Karpas-422 (cell line): Measurements from ENCODE around the gene HOXD9. TPM values are rescaled to one million over a fixed set of nuclear protein-coding genes. Genes with fewer than 3 reads are reported as not detected.

Experiments
- DNase-seq: peaks from one replicate; pipeline ENCODE4 v3.0.0-alpha.2; 2015
- H2AFZ ChIP-seq: fragments of 200-600 bp; sonication (generic); 2 replicates; pipeline ENCODE4 v1.6.1; 2014; ENCODE audit warnings: antibody characterized with exemption, low read length, mixed read lengths
- H3K27ac ChIP-seq: fragments of 200-600 bp; sonication (generic); 2 replicates; pipeline ENCODE4 v1.5.1; 2014; ENCODE audit warnings: mild to moderate bottlenecking, low read length, moderate library complexity
- H3K27me3 ChIP-seq: fragments of 200-600 bp; sonication (generic); 2 replicates; pipeline ENCODE4 v1.6.1; 2014; ENCODE audit warnings: low read length, mixed read lengths
- H3K36me3 ChIP-seq: fragments of 200-600 bp; sonication (generic); 2 replicates; pipeline ENCODE4 v1.6.1; 2014; ENCODE audit warnings: low read length, mixed read lengths; ENCODE audit not compliant: insufficient read depth
- H3K4me1 ChIP-seq: fragments of 200-600 bp; sonication (generic); 2 replicates; pipeline ENCODE4 v1.6.1; 2014; ENCODE audit warnings: mild to moderate bottlenecking, low read length, mixed read lengths
- H3K4me2 ChIP-seq: fragments of 200-600 bp; sonication (generic); 2 replicates; pipeline ENCODE4 v1.6.1; 2014; ENCODE audit warnings: low read length, low read depth, mild to moderate bottlenecking; ENCODE audit not compliant: poor library complexity, severe bottlenecking
- H3K4me3 ChIP-seq: fragments of 200-600 bp; sonication (generic); 2 replicates; pipeline ENCODE4 v1.5.1; 2014; ENCODE audit warnings: mild to moderate bottlenecking, antibody characterized with exemption, low read length, mixed read lengths
- H3K79me2 ChIP-seq: fragments of 200-600 bp; sonication (generic); 2 replicates; pipeline ENCODE4 v1.6.1; 2014; ENCODE audit warnings: mild to moderate bottlenecking, low read length, mixed read lengths
- H3K9ac ChIP-seq: fragments of 200-600 bp; sonication (generic); 2 replicates; pipeline ENCODE4 v1.6.0; 2014; ENCODE audit warnings: low read length
- H3K9me2 ChIP-seq: fragments of 200-600 bp; sonication (generic), shearing (Covaris generic); replicated peaks from 2 replicates; pipeline ENCODE4 v1.6.0; 2014; ENCODE audit warnings: mild to moderate bottlenecking, low read length, moderate library complexity; ENCODE audit not compliant: insufficient read depth
- H3K9me3 ChIP-seq: fragments of 300-700, 200-600 bp; sonication (generic); 2 replicates; pipeline ENCODE4 v1.6.1; 2014; ENCODE audit warnings: low read length, mixed read lengths
- H4K20me1 ChIP-seq: fragments of 200-600 bp; sonication (generic); 2 replicates; pipeline ENCODE4 v1.6.1; 2014; ENCODE audit warnings: mild to moderate bottlenecking, antibody characterized with exemption, low read length, low read depth; ENCODE audit not compliant: insufficient read depth
- total RNA-seq: library from RNA; depleted of rRNA; stranded (reverse); fragments of >200 nt; shearing (Covaris generic); gene quantifications from 2 replicates; pipeline ENCODE4 v1.2.3, GENCODE V29; 2014; ENCODE audit warnings: low replicate concordance

HOXD9 gene
- total RNA-seq, 1 experiment from 2014 or later, result not detected

DNA sequence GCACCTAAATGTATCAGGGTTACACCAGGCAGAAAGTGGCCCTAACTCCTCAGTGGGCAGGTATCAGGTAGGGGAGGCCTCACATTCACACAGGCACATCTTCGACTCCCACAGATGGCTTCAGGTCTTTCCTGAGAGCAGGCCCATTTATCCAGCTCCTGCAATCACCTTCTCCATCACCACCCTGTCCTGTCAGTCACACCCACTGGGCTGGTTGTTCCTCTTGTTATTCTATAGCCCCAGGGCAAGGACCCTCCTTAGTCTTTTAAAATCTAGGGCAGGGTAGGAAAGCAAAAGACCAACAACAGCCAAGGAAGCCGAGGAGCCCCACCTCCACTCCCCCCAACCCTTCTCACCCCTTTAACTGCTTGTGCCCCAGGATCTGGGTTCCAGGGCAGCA is 19.8 kb downstream of the HOXD9 start:
- Histone ChIP-seq H3K9me3 (no peaks in the 10 kb centered on the region), H3K4me3 (no peak overlapping the region), H4K20me1 (no peaks in the 10 kb centered on the region), H3K9ac (no peak overlapping the region), H3K36me3 (no peaks in the 10 kb centered on the region), H3K27me3 (no peaks in the 10 kb centered on the region), H2AFZ (no peak overlapping the region; the same call in 1 of the 2 replicates), H3K4me2 (no peak overlapping the region), H3K27ac (no peak overlapping the region), H3K79me2 (no peaks in the 10 kb centered on the region), H3K9me2 (no peaks in the 10 kb centered on the region), H3K4me1 (peaks cover 12% of the 10 kb centered on the region)
- no peak for DNase-seq

DNA sequence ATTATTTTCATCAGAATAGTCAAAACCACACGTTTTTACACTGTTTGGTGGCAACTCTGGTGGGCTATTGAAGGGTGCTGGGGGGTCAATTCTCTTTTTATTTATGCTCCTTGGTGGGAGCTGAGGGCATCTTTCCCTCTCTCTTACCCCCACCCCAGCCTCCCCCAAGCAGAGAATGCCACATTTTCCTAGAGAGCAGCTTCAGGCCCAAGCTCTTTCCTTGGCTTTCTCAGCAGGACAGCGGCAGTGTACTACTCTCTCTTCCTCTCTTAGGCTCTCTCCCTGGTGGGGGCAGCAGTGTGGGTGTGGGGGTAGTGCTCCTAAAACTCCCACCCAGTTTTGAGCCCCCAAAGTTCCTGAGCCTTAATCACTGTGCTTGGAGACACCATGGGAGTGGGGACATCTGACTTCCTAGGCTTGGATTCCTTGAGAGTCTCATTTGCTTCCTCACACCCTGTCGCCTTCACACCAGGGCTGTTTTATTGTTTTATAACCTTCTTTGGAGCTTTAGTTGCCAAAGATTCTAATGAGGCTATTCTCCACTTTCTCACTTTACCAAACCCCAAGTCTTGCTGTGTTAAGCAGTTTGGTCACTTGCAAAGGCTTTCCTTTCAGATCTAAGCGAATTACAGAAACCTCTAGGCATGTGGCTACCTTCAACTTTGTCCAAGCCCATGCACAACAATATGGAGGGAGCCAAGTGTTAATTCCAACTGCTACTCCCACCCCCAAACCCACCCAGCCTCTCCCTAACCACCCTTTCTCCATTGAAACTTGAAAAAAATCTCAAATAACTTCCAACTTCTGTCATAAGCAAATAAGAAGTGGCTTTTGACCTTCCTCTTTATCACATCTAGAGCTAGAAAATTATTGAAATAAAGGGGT is 22.8 kb downstream of the HOXD9 start:
- no peaks in the 10 kb centered on the region for H3K9me2 ChIP-seq
- peaks cover 7% of the 10 kb centered on the region for H3K4me1 ChIP-seq
- no peak overlapping the region for H3K9ac ChIP-seq
- H3K36me3 ChIP-seq, result no peaks in the 10 kb centered on the region
- no peaks in the 10 kb centered on the region for H3K9me3 ChIP-seq
- no peak overlapping the region for H3K4me3 ChIP-seq
- no peak overlapping the region for H3K4me2 ChIP-seq
- no peak overlapping the region for H2AFZ ChIP-seq
- no peaks in the 10 kb centered on the region for H3K27me3 ChIP-seq
- no peak for DNase-seq
- H3K79me2 ChIP-seq, result no peaks in the 10 kb centered on the region
- H3K27ac ChIP-seq, result no peak overlapping the region
- no peaks in the 10 kb centered on the region for H4K20me1 ChIP-seq

DNA sequence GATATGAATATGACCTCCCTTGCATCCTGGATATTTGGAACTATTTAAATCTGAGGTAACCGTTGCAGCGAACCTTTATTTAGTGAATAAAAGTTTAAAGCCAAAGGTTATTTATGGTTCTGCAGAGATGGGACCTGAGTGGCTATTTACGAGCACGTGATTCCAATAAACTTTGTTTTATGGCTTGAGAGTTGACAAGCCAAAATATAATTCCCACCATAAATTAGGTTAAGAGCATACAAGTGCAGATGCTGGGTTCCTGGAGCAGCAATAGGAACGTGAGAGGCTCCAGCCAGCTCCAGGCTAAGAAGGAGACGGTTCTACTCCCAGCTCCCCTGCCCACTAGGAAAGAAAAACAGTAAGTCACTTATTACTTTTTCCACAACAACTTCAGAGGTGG is 23.6 kb downstream of the HOXD9 start:
- H3K36me3 ChIP-seq, result no peaks in the 10 kb centered on the region
- H3K79me2 ChIP-seq, result no peaks in the 10 kb centered on the region
- H3K4me1 ChIP-seq, result peaks cover 2% of the 10 kb centered on the region
- no peaks in the 10 kb centered on the region for H3K9me2 ChIP-seq
- no peak overlapping the region for H3K4me3 ChIP-seq
- no peaks in the 10 kb centered on the region for H4K20me1 ChIP-seq
- no peaks in the 10 kb centered on the region for H3K9me3 ChIP-seq
- no peak overlapping the region for H3K27ac ChIP-seq
- no peak for DNase-seq
- H3K27me3 ChIP-seq, result no peaks in the 10 kb centered on the region
- no peak overlapping the region for H2AFZ ChIP-seq
- no peak overlapping the region for H3K9ac ChIP-seq
- H3K4me2 ChIP-seq, result no peak overlapping the region

DNA sequence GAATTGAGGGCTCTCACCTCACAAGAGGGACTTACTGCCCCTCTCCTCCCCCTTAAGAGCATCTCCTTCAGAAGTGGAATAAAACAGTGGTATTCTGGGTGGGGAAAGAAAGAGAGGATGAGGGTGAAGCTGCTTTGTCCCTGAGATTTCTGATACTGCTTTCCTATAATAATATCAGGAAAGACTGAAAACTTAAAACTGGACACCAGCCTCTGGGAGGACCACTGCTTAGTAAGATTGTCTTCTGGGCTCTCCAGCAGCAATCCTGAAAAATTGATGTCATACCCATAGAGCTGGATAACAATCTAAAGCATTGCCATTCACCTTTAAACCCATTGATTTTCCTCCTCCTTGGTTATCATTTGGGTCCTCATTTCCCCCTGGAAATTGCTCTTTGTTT is 24.1 kb downstream of the HOXD9 start:
- Histone ChIP-seq H3K9me3 (no peaks in the 10 kb centered on the region), H3K27ac (no peak overlapping the region), H3K79me2 (no peaks in the 10 kb centered on the region), H3K4me2 (no peak overlapping the region), H2AFZ (no peak overlapping the region), H3K9me2 (no peaks in the 10 kb centered on the region), H3K4me3 (no peak overlapping the region), H3K4me1 (no peaks in the 10 kb centered on the region), H4K20me1 (no peaks in the 10 kb centered on the region), H3K36me3 (no peaks in the 10 kb centered on the region), H3K27me3 (no peaks in the 10 kb centered on the region), H3K9ac (no peak overlapping the region)
- DNase-seq, result no peak

DNA sequence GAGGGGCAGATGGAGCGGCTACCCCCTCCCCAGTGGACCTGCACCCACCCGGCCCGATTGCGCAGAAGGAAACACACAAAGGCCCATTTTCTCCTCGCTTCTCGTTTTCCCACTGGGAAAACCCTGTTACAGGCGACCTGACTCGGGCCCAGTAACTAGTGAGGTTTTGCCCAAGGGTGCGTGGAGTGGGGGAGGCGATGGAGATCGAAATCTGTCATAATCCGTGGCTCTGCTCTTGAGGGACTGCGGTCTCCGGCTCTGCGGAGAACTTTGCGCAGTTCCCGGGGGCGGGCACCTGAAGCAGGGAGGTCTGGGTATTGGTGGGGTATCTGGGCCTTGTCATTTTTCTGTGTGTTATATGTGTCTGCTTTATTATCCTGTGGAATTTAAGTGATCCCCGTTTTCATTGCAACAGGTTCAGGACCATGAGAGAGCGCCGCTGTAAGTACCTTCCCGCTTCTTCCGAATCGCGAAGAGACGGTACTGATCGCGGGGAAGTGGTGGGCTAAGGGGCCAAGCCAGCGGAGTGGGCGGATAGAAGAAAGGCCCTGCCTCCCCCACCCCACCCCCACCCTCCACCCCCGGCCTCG is 24.8 kb downstream of the HOXD9 start:
- Histone ChIP-seq H3K4me3 (no peak overlapping the region), H3K36me3 (no peaks in the 10 kb centered on the region), H3K4me2 (no peak overlapping the region), H3K9ac (no peak overlapping the region), H3K9me3 (no peaks in the 10 kb centered on the region), H3K79me2 (no peaks in the 10 kb centered on the region), H4K20me1 (no peaks in the 10 kb centered on the region), H3K4me1 (no peaks in the 10 kb centered on the region), H3K27me3 (no peaks in the 10 kb centered on the region), H3K9me2 (no peaks in the 10 kb centered on the region), H3K27ac (no peak overlapping the region), H2AFZ (no peak overlapping the region)
- DNase-seq, result no peak

DNA sequence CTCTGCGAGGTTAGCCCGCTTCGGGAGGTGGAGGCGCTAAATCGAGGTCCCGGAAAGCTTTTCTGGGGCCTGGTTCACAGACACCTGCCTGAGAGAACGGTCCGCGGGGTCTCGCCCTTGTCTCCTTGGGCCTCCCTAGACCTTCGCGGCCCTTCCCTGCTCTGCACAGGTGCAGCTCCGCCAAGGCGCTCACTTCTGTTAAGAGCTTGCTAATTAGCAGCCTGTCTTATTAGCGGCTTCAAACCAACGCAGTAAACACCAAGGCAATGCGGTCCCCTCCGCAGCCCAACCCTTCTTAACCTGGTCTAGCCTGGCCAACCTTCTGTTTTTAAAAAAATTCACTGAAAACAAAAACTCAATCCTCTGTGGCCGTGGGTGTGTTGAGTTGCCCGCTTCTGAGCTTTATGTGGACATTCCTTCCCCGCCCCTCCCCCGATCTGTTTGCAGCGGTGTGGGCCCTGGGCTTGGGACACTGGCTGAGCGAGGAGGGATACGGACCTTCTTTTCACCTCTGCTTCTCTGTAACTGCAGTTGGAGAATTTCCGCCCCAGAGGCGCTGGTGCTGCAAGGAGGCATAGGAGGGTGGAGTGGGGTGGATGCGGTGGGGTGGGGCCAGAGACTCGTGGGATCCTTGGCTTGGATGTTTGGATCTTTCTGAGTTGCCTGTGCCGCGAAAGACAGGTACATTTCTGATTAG is 25.4 kb downstream of the HOXD9 start:
- Histone ChIP-seq H3K4me3 (no peak overlapping the region), H3K9me3 (no peaks in the 10 kb centered on the region), H4K20me1 (no peaks in the 10 kb centered on the region), H3K79me2 (no peaks in the 10 kb centered on the region), H2AFZ (no peak overlapping the region), H3K4me1 (no peaks in the 10 kb centered on the region), H3K9me2 (no peaks in the 10 kb centered on the region), H3K9ac (no peak overlapping the region), H3K4me2 (no peak overlapping the region), H3K27ac (no peak overlapping the region), H3K36me3 (no peaks in the 10 kb centered on the region), H3K27me3 (no peaks in the 10 kb centered on the region)
- DNase-seq, result no peak

DNA sequence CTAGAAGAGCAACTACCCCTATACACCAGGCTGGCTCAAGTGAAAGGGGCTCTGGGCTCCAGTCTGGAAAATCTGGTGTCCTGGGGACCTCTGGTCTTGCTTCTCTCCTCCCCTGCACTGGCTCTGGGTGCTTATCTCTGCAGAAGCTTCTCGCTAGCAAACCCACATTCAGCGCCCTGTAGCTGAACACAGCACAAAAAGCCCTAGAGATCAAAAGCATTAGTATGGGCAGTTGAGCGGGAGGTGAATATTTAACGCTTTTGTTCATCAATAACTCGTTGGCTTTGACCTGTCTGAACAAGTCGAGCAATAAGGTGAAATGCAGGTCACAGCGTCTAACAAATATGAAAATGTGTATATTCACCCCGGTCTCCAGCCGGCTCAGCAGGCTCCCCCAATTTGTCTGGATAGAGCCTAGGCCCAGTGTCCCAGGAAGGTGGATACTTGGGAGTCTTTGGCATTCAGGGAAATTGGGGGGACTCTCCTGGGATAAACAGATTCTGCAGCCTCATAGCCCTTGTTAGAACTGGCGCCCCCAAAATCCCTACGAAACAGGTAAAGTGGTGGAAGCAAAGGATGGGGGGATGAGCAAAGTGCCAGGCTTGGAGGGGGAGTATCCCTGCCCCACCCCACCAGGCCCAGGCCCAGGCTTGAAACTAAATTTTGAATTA is 26.4 kb downstream of the HOXD9 start:
- H3K27me3 ChIP-seq, result no peaks in the 10 kb centered on the region
- no peak overlapping the region for H3K4me3 ChIP-seq

DNA sequence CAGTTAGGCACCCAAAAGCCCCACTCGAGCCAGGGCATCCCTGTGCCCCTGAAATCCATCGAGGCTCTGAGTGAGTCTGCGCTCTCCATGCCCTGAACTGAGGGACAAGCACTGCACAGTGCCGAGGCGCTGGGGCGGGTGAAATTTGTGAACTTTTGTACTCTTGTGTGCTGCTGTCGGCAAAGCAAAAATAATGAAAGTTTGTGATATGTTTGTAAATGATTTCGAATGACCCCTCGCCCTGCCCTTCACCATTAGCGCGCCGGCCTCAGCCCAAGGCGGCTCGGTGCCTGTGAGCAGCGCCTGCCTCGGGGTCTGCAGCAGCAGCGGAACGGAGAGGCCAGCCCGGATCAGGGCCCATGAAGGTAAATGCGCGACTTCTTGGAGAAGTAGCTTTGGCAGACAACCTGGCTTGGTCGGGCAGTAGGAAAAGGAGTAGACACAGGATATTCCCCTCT is 27.0 kb downstream of the HOXD9 start:
- Histone ChIP-seq H4K20me1 (no peaks in the 10 kb centered on the region), H3K4me1 (no peaks in the 10 kb centered on the region), H3K9me2 (no peaks in the 10 kb centered on the region), H3K36me3 (no peaks in the 10 kb centered on the region), H3K27ac (no peak overlapping the region), H3K9me3 (no peaks in the 10 kb centered on the region), H3K4me2 (no peak overlapping the region), H2AFZ (no peak overlapping the region), H3K27me3 (no peaks in the 10 kb centered on the region), H3K79me2 (no peaks in the 10 kb centered on the region), H3K9ac (no peak overlapping the region), H3K4me3 (no peak overlapping the region)
- no peak for DNase-seq

More for the DNA sequence above, 26.4 kb downstream of the HOXD9 start:
- no peak for DNase-seq
- Histone ChIP-seq H2AFZ (no peak overlapping the region), H3K27ac (no peak overlapping the region), H3K4me1 (no peaks in the 10 kb centered on the region), H3K9me3 (no peaks in the 10 kb centered on the region), H3K9me2 (no peaks in the 10 kb centered on the region), H3K36me3 (no peaks in the 10 kb centered on the region), H3K9ac (no peak overlapping the region), H3K4me2 (no peak overlapping the region), H3K79me2 (no peaks in the 10 kb centered on the region), H4K20me1 (no peaks in the 10 kb centered on the region)
